Neural cell (in vitro differentiated cells): ENCODE results near the gene RANBP10. TPM values are rescaled to one million over a fixed set of nuclear protein-coding genes. Genes with fewer than 3 reads are reported as not detected.

Source experiments
- H2AFZ ChIP-seq: fragments of 200-600, 300-800 bp; sonication (generic), shearing (Covaris generic); 2 replicates; pipeline ENCODE4 v1.6.0; 2014; ENCODE audit warnings: low read depth, mild to moderate bottlenecking, antibody characterized with exemption, low read length, moderate library complexity
- H3F3A ChIP-seq: fragments of 200-600 bp; shearing (Covaris generic); 2 replicates; pipeline ENCODE4 v1.6.1; 2016; ENCODE audit warnings: mild to moderate bottlenecking, moderate library complexity, mixed read lengths, antibody characterized with exemption, low read length; ENCODE audit not compliant: insufficient read depth, poor library complexity, severe bottlenecking
- H3K27ac ChIP-seq: fragments of 200-600, 300-800 bp; sonication (generic), shearing (Covaris generic); 2 replicates; pipeline ENCODE4 v1.5.1; 2014; ENCODE audit warnings: mild to moderate bottlenecking, low read length, moderate library complexity
- H3K27me3 ChIP-seq: fragments of 300-800, 200-600 bp; sonication (generic), shearing (Covaris generic); 2 replicates; pipeline ENCODE4 v1.6.0; 2014; ENCODE audit warnings: mild to moderate bottlenecking, low read depth, low read length, moderate library complexity; ENCODE audit not compliant: insufficient read depth
- H3K36me3 ChIP-seq: fragments of 300-800, 200-600 bp; sonication (generic), shearing (Covaris generic); 2 replicates; pipeline ENCODE4 v1.5.1; 2014; ENCODE audit warnings: mild to moderate bottlenecking, antibody characterized with exemption, low read length, moderate library complexity; ENCODE audit not compliant: insufficient read depth
- H3K4me2 ChIP-seq: fragments of 300-800, 200-600 bp; sonication (generic), shearing (Covaris generic); 2 replicates; pipeline ENCODE4 v1.6.0; 2014; ENCODE audit warnings: mild to moderate bottlenecking, low read length
- H3K4me3 ChIP-seq: fragments of 300-800, 200-600 bp; sonication (generic), shearing (Covaris generic); 2 replicates; pipeline ENCODE4 v1.5.1; 2014; ENCODE audit warnings: mild to moderate bottlenecking, low read length, moderate library complexity
- H3K79me2 ChIP-seq: fragments of 200-600 bp; shearing (Covaris generic); replicated peaks from 2 replicates; pipeline ENCODE4 v1.6.0; 2014; ENCODE audit warnings: mild to moderate bottlenecking, low read length, moderate library complexity; ENCODE audit not compliant: insufficient read depth
- H3K9ac ChIP-seq: fragments of 300-800, 200-600 bp; sonication (generic), shearing (Covaris generic); 2 replicates; pipeline ENCODE4 v1.6.1; 2016; ENCODE audit warnings: mild to moderate bottlenecking, low read length, mixed read lengths
- H3K9me2 ChIP-seq: fragments of 200-600 bp; shearing (Covaris generic); 2 replicates; pipeline ENCODE4 v1.6.1; 2016; ENCODE audit warnings: mild to moderate bottlenecking, low read length, mixed read lengths; ENCODE audit not compliant: insufficient read depth
- H3K9me3 ChIP-seq: fragments of 200-600, 300-800 bp; sonication (generic), shearing (Covaris generic); 2 replicates; pipeline ENCODE4 v1.6.1; 2016; ENCODE audit warnings: mild to moderate bottlenecking, mixed run types, low read length, moderate library complexity, mixed read lengths
- H4K20me1 ChIP-seq: fragments of 200-600 bp; shearing (Covaris generic); 2 replicates; pipeline ENCODE4 v1.6.1; 2016; ENCODE audit warnings: mild to moderate bottlenecking, mixed run types; ENCODE audit not compliant: insufficient read depth
- EP300 ChIP-seq: fragments of 450-650 bp; conservative IDR thresholded peaks from 2 replicates; pipeline ENCODE4 v1.6.1; 2014; ENCODE audit warnings: antibody characterized with exemption, mild to moderate bottlenecking, moderate library complexity; ENCODE audit not compliant: poor library complexity, severe bottlenecking
- EZH2 ChIP-seq: fragments of 200-600, 300-800 bp; shearing (Covaris generic), sonication (generic); IDR thresholded peaks from 2 replicates; pipeline ENCODE4 v1.6.1; 2014; ENCODE audit warnings: antibody characterized with exemption, low read length, borderline replicate concordance, mild to moderate bottlenecking; ENCODE audit not compliant: insufficient read depth, poor library complexity, severe bottlenecking
- MXI1 ChIP-seq: fragments of 450-650 bp; conservative IDR thresholded peaks from 2 replicates; pipeline ENCODE4 v1.6.1; 2014; ENCODE audit warnings: antibody characterized with exemption, mild to moderate bottlenecking; ENCODE audit not compliant: poor library complexity, severe bottlenecking
- POLR2AphosphoS5 ChIP-seq: IDR thresholded peaks from 2 replicates; pipeline ENCODE4 v1.6.1; 2012
- RAD21 ChIP-seq: fragments of 450-650 bp; conservative IDR thresholded peaks from 2 replicates; pipeline ENCODE4 v1.6.1; 2014; ENCODE audit warnings: antibody characterized with exemption, mild to moderate bottlenecking, moderate library complexity
- SMC3 ChIP-seq: fragments of 450-650 bp; conservative IDR thresholded peaks from 2 replicates; pipeline ENCODE4 v1.6.1; 2014; ENCODE audit warnings: antibody characterized with exemption, mild to moderate bottlenecking, moderate library complexity; ENCODE audit not compliant: poor library complexity
- TAF1 ChIP-seq: IDR thresholded peaks from 2 replicates; pipeline ENCODE4 v1.6.1; 2012; ENCODE audit warnings: low read depth
- polyA plus RNA-seq: library from polyadenylated mRNA; depleted of rRNA; stranded (reverse); fragments of >200 nt; gene quantifications from 2 replicates; pipeline ENCODE4 v1.2.3, GENCODE V29; 2014
- TF ChIP-seq, protein P1 (sequence below): fragments of 450-650 bp; IDR thresholded peaks from 2 replicates; pipeline ENCODE4 v1.5.1; 2014; ENCODE audit warnings: antibody characterized with exemption, mild to moderate bottlenecking, moderate library complexity; ENCODE audit not compliant: poor library complexity, severe bottlenecking
- TF ChIP-seq, protein P2 (sequence below): IDR thresholded peaks from 2 replicates; pipeline ENCODE4 v1.6.1; 2012; ENCODE audit warnings: borderline replicate concordance

RANBP10 gene
- polyA plus RNA-seq, 1 donor from 2014 or later, result 10.9 TPM

DNA sequence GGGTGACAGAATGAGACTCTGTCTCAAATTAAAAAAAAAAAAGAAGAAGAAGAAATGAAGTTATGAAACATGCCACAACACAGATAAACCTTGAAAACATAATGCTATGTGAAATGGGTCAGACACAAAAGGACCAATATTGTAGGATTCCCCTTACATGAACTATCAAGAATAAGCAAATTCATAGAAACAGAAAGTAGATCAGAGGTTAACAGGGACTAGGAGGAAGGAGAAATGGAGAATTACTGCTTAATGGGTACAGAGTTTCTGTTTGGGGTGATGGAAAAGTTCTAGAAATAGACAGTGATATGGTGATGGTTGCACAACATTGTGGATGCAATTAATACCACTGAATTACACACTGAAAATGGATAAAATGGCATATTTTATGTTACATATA lies 16.3 kb downstream of the RANBP10 start:
- Histone ChIP-seq H3K4me3 (no peak overlapping the region), H3K79me2 (peaks cover 3% of the 10 kb centered on the region), H2AFZ (no peak overlapping the region), H3K9ac (no peak overlapping the region), H3K9me2 (no peaks in the 10 kb centered on the region), H4K20me1 (no peaks in the 10 kb centered on the region), H3K27ac (no peak overlapping the region), H3K4me2 (no peak overlapping the region), H3K36me3 (no peaks in the 10 kb centered on the region), H3K9me3 (no peaks in the 10 kb centered on the region), H3K27me3 (no peaks in the 10 kb centered on the region), H3F3A (no peaks in the 10 kb centered on the region)
- TF ChIP-seq TAF1 (no peak), POLR2AphosphoS5 (no peak), RAD21 (no peak), EP300 (no peak), EZH2 (no peak), MXI1 (no peak), SMC3 (no peak)
- TF ChIP-seq, protein P1, sequence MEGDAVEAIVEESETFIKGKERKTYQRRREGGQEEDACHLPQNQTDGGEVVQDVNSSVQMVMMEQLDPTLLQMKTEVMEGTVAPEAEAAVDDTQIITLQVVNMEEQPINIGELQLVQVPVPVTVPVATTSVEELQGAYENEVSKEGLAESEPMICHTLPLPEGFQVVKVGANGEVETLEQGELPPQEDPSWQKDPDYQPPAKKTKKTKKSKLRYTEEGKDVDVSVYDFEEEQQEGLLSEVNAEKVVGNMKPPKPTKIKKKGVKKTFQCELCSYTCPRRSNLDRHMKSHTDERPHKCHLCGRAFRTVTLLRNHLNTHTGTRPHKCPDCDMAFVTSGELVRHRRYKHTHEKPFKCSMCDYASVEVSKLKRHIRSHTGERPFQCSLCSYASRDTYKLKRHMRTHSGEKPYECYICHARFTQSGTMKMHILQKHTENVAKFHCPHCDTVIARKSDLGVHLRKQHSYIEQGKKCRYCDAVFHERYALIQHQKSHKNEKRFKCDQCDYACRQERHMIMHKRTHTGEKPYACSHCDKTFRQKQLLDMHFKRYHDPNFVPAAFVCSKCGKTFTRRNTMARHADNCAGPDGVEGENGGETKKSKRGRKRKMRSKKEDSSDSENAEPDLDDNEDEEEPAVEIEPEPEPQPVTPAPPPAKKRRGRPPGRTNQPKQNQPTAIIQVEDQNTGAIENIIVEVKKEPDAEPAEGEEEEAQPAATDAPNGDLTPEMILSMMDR, result no peak
- TF ChIP-seq, protein P2, sequence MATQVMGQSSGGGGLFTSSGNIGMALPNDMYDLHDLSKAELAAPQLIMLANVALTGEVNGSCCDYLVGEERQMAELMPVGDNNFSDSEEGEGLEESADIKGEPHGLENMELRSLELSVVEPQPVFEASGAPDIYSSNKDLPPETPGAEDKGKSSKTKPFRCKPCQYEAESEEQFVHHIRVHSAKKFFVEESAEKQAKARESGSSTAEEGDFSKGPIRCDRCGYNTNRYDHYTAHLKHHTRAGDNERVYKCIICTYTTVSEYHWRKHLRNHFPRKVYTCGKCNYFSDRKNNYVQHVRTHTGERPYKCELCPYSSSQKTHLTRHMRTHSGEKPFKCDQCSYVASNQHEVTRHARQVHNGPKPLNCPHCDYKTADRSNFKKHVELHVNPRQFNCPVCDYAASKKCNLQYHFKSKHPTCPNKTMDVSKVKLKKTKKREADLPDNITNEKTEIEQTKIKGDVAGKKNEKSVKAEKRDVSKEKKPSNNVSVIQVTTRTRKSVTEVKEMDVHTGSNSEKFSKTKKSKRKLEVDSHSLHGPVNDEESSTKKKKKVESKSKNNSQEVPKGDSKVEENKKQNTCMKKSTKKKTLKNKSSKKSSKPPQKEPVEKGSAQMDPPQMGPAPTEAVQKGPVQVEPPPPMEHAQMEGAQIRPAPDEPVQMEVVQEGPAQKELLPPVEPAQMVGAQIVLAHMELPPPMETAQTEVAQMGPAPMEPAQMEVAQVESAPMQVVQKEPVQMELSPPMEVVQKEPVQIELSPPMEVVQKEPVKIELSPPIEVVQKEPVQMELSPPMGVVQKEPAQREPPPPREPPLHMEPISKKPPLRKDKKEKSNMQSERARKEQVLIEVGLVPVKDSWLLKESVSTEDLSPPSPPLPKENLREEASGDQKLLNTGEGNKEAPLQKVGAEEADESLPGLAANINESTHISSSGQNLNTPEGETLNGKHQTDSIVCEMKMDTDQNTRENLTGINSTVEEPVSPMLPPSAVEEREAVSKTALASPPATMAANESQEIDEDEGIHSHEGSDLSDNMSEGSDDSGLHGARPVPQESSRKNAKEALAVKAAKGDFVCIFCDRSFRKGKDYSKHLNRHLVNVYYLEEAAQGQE, result no peak

DNA sequence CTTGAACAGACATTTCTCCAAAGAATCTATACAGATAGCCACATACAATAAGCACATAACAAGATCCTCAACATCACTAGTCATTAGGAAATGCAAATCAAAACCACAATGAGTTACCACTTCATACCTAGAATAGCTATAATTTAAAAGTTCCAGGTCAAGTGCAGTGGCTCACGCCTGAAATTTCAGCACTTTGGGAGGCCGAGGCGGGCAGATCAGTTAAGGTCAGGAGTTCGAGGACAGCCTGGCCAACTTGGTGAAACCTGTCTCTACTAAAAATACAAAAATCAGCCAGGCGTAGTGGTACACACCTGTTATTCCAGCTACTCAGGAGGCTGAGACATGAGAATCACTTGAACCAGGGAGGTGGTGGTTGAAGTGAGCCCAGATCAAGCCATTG lies 19.9 kb downstream of the RANBP10 start:
- no peaks in the 10 kb centered on the region for H3K9me3 ChIP-seq
- no peaks in the 10 kb centered on the region for H3K9me2 ChIP-seq
- TF ChIP-seq SMC3 (no peak), POLR2AphosphoS5 (no peak), MXI1 (no peak), EZH2 (no peak), TAF1 (no peak), RAD21 (no peak)
- TF ChIP-seq, protein P2, result no peak
- TF ChIP-seq, protein P1, result no peak
- H3K36me3 ChIP-seq, result no peaks in the 10 kb centered on the region
- no peaks in the 10 kb centered on the region for H3K27me3 ChIP-seq
- H2AFZ ChIP-seq, result no peak overlapping the region
- peaks cover 9% of the 10 kb centered on the region for H3K79me2 ChIP-seq
- H3K4me3 ChIP-seq, result no peak overlapping the region
- H4K20me1 ChIP-seq, result no peaks in the 10 kb centered on the region
- H3F3A ChIP-seq, result no peaks in the 10 kb centered on the region
- H3K27ac ChIP-seq, result no peak overlapping the region
- no peak overlapping the region for H3K4me2 ChIP-seq
- no peak overlapping the region for H3K9ac ChIP-seq
